ENCODE data around the gene TMED7. TPM values are rescaled to one million over a fixed set of nuclear protein-coding genes. Genes with fewer than 3 reads are reported as not detected.

The TMED7 gene
- total RNA-seq, 1 experiment from 2014 or later, result 71.5 TPM

GRCh38 chr5:115661101-115661500 lies 35.3 kb upstream of the TMED7 start:
- H3K4me1 ChIP-seq, result no peaks in the 10 kb centered on the region
- no peaks in the 10 kb centered on the region for H3K36me3 ChIP-seq (ENCODE audit: control insufficient read depth, insufficient read depth, low read length)
- CTCF ChIA-PET, result no interaction called here
- Mint-ChIP-seq H3K27me3 (ENCODE audit: insufficient read depth, unreplicated experiment) (peaks cover 16% of the 10 kb centered on the region), H3K9me3 (ENCODE audit: unreplicated experiment) (no peaks in the 10 kb centered on the region), H3K4me3 (ENCODE audit: unreplicated experiment) (no peak overlapping the region), H3K36me3 (ENCODE audit: insufficient read depth, unreplicated experiment) (no peaks in the 10 kb centered on the region), H3K4me1 (ENCODE audit: low read depth, unreplicated experiment) (no peaks in the 10 kb centered on the region), H3K27ac (ENCODE audit: unreplicated experiment) (no peak overlapping the region)
- no peaks in the 10 kb centered on the region for H3K9me3 ChIP-seq
- no TSS peak for BruUV-seq (replicated peaks)
- H3K4me3 ChIP-seq (ENCODE audit: low read depth, low read length), result no peak overlapping the region
- intact Hi-C loops (cut with micrococcal nuclease; ENCODE audit: unreplicated experiment), result no loop called here
- DNase-seq, result no peak
- POLR2A ChIA-PET, result no interaction called here
- H3K27me3 ChIP-seq (replicated peaks; ENCODE audit: control insufficient read depth, insufficient read depth, low read length), result no peaks in the 10 kb centered on the region; the same call in 1 of the 2 replicates
- no peak for TF ChIP-seq CTCF (IDR thresholded peaks at IDR 0.05; ENCODE audit: insufficient read depth in 1 of 2, low read depth in 1 of 2, low read length in 1 of 2, severe bottlenecking in 1 of 2, unreplicated experiment in 1 of 2)

- H3K4me3 ChIP-seq (ENCODE audit: low read depth, low read length), result no peak overlapping the region
- Mint-ChIP-seq H3K27ac (ENCODE audit: unreplicated experiment) (no peak overlapping the region), H3K27me3 (ENCODE audit: insufficient read depth, unreplicated experiment) (peaks cover 11% of the 10 kb centered on the region), H3K4me1 (ENCODE audit: low read depth, unreplicated experiment) (no peaks in the 10 kb centered on the region), H3K4me3 (ENCODE audit: unreplicated experiment) (no peak overlapping the region), H3K36me3 (ENCODE audit: insufficient read depth, unreplicated experiment) (no peaks in the 10 kb centered on the region), H3K9me3 (ENCODE audit: unreplicated experiment) (no peaks in the 10 kb centered on the region)
- no peaks in the 10 kb centered on the region for H3K36me3 ChIP-seq (ENCODE audit: control insufficient read depth, insufficient read depth, low read length)
- no peak for DNase-seq
- ChIA-PET POLR2A (no interaction called here), CTCF (no interaction called here)
- no peaks in the 10 kb centered on the region; the same call in 1 of the 2 replicates for H3K27me3 ChIP-seq (replicated peaks; ENCODE audit: control insufficient read depth, insufficient read depth, low read length)
- no peaks in the 10 kb centered on the region for H3K9me3 ChIP-seq
- no TSS peak for BruUV-seq (replicated peaks)
- intact Hi-C loops (cut with micrococcal nuclease; ENCODE audit: unreplicated experiment), result no loop called here
- H3K4me1 ChIP-seq, result no peaks in the 10 kb centered on the region
- TF ChIP-seq CTCF (IDR thresholded peaks at IDR 0.05; ENCODE audit: insufficient read depth in 1 of 2, low read depth in 1 of 2, low read length in 1 of 2, severe bottlenecking in 1 of 2, unreplicated experiment in 1 of 2), result no peak
Observed at GRCh38 chr5:115657881-115658233, 32.0 kb upstream of the TMED7 start.

GRCh38 chr5:115657125-115657880 lies 31.5 kb upstream of the TMED7 start:
- CTCF ChIA-PET, result no interaction called here

More at GRCh38 chr5:115657125-115657880, 31.5 kb upstream of the TMED7 start:
- intact Hi-C loops (cut with micrococcal nuclease; ENCODE audit: unreplicated experiment), result no loop called here
- BruUV-seq (replicated peaks), result no TSS peak
- Mint-ChIP-seq H3K9me3 (ENCODE audit: unreplicated experiment) (no peaks in the 10 kb centered on the region), H3K36me3 (ENCODE audit: insufficient read depth, unreplicated experiment) (no peaks in the 10 kb centered on the region), H3K4me1 (ENCODE audit: low read depth, unreplicated experiment) (no peaks in the 10 kb centered on the region), H3K27ac (ENCODE audit: unreplicated experiment) (no peak overlapping the region), H3K4me3 (ENCODE audit: unreplicated experiment) (no peak overlapping the region), H3K27me3 (ENCODE audit: insufficient read depth, unreplicated experiment) (peaks cover 11% of the 10 kb centered on the region)
- Histone ChIP-seq H3K4me1 (no peaks in the 10 kb centered on the region), H3K9me3 (no peaks in the 10 kb centered on the region), H3K36me3 (ENCODE audit: control insufficient read depth, insufficient read depth, low read length) (no peaks in the 10 kb centered on the region), H3K4me3 (ENCODE audit: low read depth, low read length) (no peak overlapping the region), H3K27me3 (replicated peaks; ENCODE audit: control insufficient read depth, insufficient read depth, low read length) (no peaks in the 10 kb centered on the region)
- POLR2A ChIA-PET, result no interaction called here
- DNase-seq, result no peak
- no peak for TF ChIP-seq CTCF (IDR thresholded peaks at IDR 0.05; ENCODE audit: insufficient read depth in 1 of 2, low read depth in 1 of 2, low read length in 1 of 2, severe bottlenecking in 1 of 2, unreplicated experiment in 1 of 2)
